BE2C (cell line): Measurements from ENCODE around the gene GTF2F1.
A peak's percentile ranks its signal among the peaks of the same experiment; 100 is the strongest.
"Not testable (repeated sequence)": the region's sequence is repeated elsewhere in the genome, so short reads cannot be mapped to it uniquely, and the experiment has no call there.

Source experiments
- DNase-seq: peaks from one replicate; pipeline ENCODE4 v3.0.0-alpha.2; 2020
- H3K27me3 ChIP-seq: fragments of 250-450 bp; sonication (Bioruptor Pico); 2 replicates; pipeline ENCODE4 v1.5.1; 2020; ENCODE audit warnings: mild to moderate bottlenecking
- H3K36me3 ChIP-seq: fragments of 250-450 bp; sonication (Bioruptor Pico); 2 replicates; pipeline ENCODE4 v1.5.1; 2020; ENCODE audit warnings: mild to moderate bottlenecking
- H3K4me1 ChIP-seq: fragments of 250-450 bp; sonication (Bioruptor Pico); 2 replicates; pipeline ENCODE4 v1.5.1; 2020
- H3K4me3 ChIP-seq: 2 replicates; pipeline ENCODE4 v1.5.1; 2011; ENCODE audit warnings: low read depth, low read length
- H3K9me3 ChIP-seq: fragments of 250-450 bp; sonication (Bioruptor Pico); 2 replicates; pipeline ENCODE4 v1.5.1; 2020
- TF ChIP-seq, protein P1 (sequence below): IDR thresholded peaks from 2 replicates; pipeline ENCODE4 v1.5.1; 2012; ENCODE audit warnings: mild to moderate bottlenecking, low read depth, low read length

GTF2F1 gene

DNA sequence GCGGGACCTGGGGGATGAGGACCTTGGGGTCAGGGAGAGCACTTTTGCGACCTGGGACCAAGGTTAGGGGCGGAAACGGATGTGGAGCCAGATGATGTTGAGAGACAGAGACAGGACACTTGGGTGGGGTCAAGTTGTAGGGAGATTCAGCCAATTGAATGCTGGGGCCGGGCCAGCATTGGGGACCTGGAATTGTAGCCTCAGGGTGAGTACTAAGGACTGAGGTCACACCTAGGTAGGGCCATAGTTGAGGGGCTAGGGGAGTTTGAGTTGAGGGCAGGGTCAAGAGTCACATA is 19.2 kb downstream of the GTF2F1 start:
- no peak for DNase-seq
- peaks cover 8% of the 10 kb centered on the region for H3K4me1 ChIP-seq
- peaks cover 6% of the 10 kb centered on the region for H3K36me3 ChIP-seq
- TF ChIP-seq, protein P1, sequence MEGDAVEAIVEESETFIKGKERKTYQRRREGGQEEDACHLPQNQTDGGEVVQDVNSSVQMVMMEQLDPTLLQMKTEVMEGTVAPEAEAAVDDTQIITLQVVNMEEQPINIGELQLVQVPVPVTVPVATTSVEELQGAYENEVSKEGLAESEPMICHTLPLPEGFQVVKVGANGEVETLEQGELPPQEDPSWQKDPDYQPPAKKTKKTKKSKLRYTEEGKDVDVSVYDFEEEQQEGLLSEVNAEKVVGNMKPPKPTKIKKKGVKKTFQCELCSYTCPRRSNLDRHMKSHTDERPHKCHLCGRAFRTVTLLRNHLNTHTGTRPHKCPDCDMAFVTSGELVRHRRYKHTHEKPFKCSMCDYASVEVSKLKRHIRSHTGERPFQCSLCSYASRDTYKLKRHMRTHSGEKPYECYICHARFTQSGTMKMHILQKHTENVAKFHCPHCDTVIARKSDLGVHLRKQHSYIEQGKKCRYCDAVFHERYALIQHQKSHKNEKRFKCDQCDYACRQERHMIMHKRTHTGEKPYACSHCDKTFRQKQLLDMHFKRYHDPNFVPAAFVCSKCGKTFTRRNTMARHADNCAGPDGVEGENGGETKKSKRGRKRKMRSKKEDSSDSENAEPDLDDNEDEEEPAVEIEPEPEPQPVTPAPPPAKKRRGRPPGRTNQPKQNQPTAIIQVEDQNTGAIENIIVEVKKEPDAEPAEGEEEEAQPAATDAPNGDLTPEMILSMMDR: no peak
- H3K4me3 ChIP-seq: peak overlapping the region; percentile 51
- no peaks in the 10 kb centered on the region for H3K9me3 ChIP-seq
- H3K27me3 ChIP-seq: no peaks in the 10 kb centered on the region

GRCh38 chr19:6373096-6373812 is 19.7 kb downstream of the GTF2F1 start:
- H3K4me1 ChIP-seq: peaks cover 8% of the 10 kb centered on the region
- peak; percentile 99 for DNase-seq
- TF ChIP-seq, protein P1: no peak
- H3K36me3 ChIP-seq: peaks cover 9% of the 10 kb centered on the region
- H3K9me3 ChIP-seq: no peaks in the 10 kb centered on the region
- H3K27me3 ChIP-seq: no peaks in the 10 kb centered on the region
- H3K4me3 ChIP-seq: peak overlapping the region; percentile 78

DNA sequence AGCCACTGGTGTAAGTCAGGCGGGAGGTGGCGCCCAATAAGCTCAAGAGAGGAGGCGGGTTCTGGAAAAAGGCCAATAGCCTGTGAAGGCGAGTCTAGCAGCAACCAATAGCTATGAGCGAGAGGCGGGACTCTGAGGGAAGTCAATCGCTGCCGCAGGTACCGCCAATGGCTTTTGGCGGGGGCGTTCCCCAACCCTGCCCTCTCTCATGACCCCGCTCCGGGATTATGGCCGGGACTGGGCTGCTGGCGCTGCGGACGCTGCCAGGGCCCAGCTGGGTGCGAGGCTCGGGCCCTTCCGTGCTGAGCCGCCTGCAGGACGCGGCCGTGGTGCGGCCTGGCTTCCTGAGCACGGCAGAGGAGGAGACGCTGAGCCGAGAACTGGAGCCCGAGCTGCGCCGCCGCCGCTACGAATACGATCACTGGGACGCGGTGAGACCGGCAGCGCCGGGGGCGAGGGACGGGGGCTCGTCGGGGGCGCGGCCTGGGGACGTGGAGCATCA is 20.3 kb downstream of the GTF2F1 start, which contains the start of gene ALKBH7:
TSS of gene ALKBH7 (plus strand) at position 201 of the 502 bp plus-strand sequence. CDS start at position 228, 27 bp downstream.
- TF ChIP-seq, protein P1: no peak

GRCh38 chr19:6364353-6364752 is 28.6 kb downstream of the GTF2F1 start:
- H3K4me1 ChIP-seq: no peaks in the 10 kb centered on the region

More for the DNA sequence above, 20.3 kb downstream of the GTF2F1 start, which contains the start of gene ALKBH7:
- DNase-seq: peak; percentile 99
- H3K36me3 ChIP-seq: peaks cover 15% of the 10 kb centered on the region
- H3K9me3 ChIP-seq: no peaks in the 10 kb centered on the region
- peak within 1 kb of the TSS; percentile 78 for H3K4me3 ChIP-seq
- peaks cover 8% of the 10 kb centered on the region for H3K4me1 ChIP-seq
- H3K27me3 ChIP-seq: no peaks in the 10 kb centered on the region

DNA sequence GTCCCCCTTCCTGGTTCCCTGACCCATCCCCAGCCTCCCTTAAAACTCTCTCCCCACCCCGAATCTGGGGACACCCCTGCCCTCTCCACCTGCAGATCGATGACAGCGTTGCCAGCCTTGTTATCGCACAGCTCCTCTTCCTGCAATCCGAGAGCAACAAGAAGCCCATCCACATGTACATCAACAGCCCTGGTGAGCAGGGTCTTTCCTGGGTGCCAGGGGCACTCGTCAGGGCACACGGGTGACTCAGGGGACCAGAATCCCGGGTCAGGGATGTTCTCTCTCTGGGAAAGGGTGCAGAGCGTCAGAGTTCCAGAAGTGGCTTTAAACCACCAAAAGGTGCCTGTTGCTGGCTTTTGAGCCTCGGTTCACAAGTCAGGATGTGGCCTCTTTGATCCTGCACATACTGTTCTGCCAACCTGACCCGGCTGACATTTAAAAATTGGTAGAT is 30.6 kb downstream of the GTF2F1 start:
- no peaks in the 10 kb centered on the region for H3K4me1 ChIP-seq
- TF ChIP-seq, protein P1: no peak
- no peaks in the 10 kb centered on the region for H3K27me3 ChIP-seq
- peaks cover 37% of the 10 kb centered on the region for H3K36me3 ChIP-seq
- H3K4me3 ChIP-seq: peak overlapping the region; percentile 78
- no peak for DNase-seq
- H3K9me3 ChIP-seq: no peaks in the 10 kb centered on the region

More at GRCh38 chr19:6364353-6364752, 28.6 kb downstream of the GTF2F1 start:
- H3K27me3 ChIP-seq: no peaks in the 10 kb centered on the region
- no peak overlapping the region for H3K4me3 ChIP-seq
- peaks cover 54% of the 10 kb centered on the region for H3K36me3 ChIP-seq
- no peaks in the 10 kb centered on the region for H3K9me3 ChIP-seq
- TF ChIP-seq, protein P1: no peak
- DNase-seq: no peak

DNA sequence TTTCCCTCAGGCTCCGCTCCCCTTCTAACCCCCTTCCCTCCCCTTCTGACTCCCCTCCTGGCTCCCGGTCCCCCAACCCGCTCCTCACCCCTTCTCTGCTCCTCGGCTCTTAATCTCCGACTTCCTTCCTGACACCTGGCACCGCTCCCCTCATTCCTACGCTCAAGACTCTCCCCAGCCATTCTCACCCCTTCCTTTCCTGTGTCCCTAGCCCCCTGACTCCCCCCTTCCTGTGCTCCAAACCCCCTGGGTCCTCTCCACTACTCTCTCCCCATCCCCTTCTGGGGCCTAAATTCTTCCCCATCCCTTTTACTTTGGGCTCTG is 31.0 kb downstream of the GTF2F1 start:
- peak overlapping the region; percentile 78 for H3K4me3 ChIP-seq
- H3K27me3 ChIP-seq: no peaks in the 10 kb centered on the region
- TF ChIP-seq, protein P1: no peak
- H3K36me3 ChIP-seq: peaks cover 35% of the 10 kb centered on the region
- no peaks in the 10 kb centered on the region for H3K4me1 ChIP-seq
- H3K9me3 ChIP-seq: no peaks in the 10 kb centered on the region
- no peak for DNase-seq

DNA sequence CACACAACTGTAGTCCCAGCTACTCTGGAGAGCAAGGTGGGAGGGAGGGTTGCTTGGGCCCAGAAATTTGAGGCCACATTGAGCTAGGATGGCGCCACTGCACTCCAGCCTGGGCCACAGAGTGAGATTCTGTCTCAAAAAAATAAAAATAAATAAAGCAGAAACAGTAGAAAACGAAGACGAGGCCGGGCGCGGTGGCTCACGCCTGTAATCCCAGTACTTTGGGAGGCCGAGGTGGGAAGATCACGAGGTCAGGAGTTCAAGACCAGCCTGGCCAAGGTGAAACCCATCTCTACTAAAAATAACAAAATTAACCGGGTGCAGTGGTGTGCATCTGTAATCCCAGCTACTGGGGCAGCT is 32.1 kb downstream of the GTF2F1 start:
- not testable (repeated sequence) for H3K27me3 ChIP-seq, H3K9me3 ChIP-seq, DNase-seq, H3K4me1 ChIP-seq
- Histone ChIP-seq H3K4me3 (peak overlapping the region; percentile 78), H3K36me3 (peaks cover 23% of the 10 kb centered on the region)

DNA sequence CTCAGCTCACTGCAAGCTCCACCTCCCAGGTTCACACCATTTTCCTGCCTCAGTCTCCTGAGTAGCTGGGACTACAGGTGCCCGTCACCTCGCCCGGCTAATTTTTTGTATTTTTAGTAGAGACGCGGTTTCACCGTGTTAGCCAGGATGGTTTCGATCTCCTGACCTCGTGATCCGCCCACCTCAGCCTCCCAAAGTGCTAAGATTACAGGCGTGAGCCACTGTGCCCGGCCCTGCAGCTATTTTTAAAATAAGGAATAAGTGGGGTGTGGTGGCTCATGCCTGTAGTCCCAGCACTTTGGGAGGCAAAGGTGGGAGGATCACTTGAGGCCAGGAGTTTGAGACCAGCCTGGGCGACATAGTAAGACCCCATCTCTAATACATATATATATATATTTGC is 32.5 kb downstream of the GTF2F1 start:
- not testable (repeated sequence) for DNase-seq, H3K27me3 ChIP-seq, H3K9me3 ChIP-seq, H3K4me3 ChIP-seq, H3K4me1 ChIP-seq
- H3K36me3 ChIP-seq: peaks cover 20% of the 10 kb centered on the region
